ENCODE results near the gene SAMM50. TPM values are rescaled to one million over a fixed set of nuclear protein-coding genes. Genes with fewer than 3 reads are reported as not detected.
"Not testable (repeated sequence)": the region's sequence is repeated elsewhere in the genome, so short reads cannot be mapped to it uniquely, and the experiment has no call there.

SAMM50 gene
- polyA plus RNA-seq, 3 donors = 17.0 to 70.0 (median 62.5) TPM

- H3K27me3 Mint-ChIP-seq (ENCODE audit: low read depth in 3 of 3) = peaks cover 0 to 7% (median 4%) of the 10 kb centered on the region in 3 donors
- no peaks in the 10 kb centered on the region for H3K79me2 ChIP-seq (ENCODE audit: insufficient read depth, low read length)
- no CpG with 5 or more reads among the region's 2 CpGs for WGBS (ENCODE audit: insufficient coverage)
- no peaks in the 10 kb centered on the region for H4K20me1 ChIP-seq (ENCODE audit: insufficient read depth, low read length)
- H3K4me3 ChIP-seq (replicated peaks in 1 of 3; ENCODE audit: low read depth in 2 of 3, low read length in 3 of 3) = no peak overlapping the region
- H3K4me2 ChIP-seq (replicated peaks; ENCODE audit: extremely low read depth, low read length, poor library complexity, severe bottlenecking) = no peak overlapping the region
- H3K9me3 Mint-ChIP-seq = no peaks in the 10 kb centered on the region
- peaks cover 6% of the 10 kb centered on the region for H3K4me1 Mint-ChIP-seq
- H3K4me1 ChIP-seq (ENCODE audit: control insufficient read depth in 1 of 2, insufficient read depth in 2 of 2, low read length in 2 of 2) = no peaks in the 10 kb centered on the region
- no peak overlapping the region for H3K4me3 Mint-ChIP-seq
- no peak for TF ChIP-seq CTCF (IDR thresholded peaks at IDR 0.05)
- intact Hi-C loops (cut with micrococcal nuclease) = no loop called here
- no peak overlapping the region for H2AFZ ChIP-seq (ENCODE audit: insufficient read depth, low read depth, low read length, poor library complexity, severe bottlenecking)
- no peaks in the 10 kb centered on the region for H3K9me3 ChIP-seq (replicated peaks in 1 of 2; ENCODE audit: control insufficient read depth in 1 of 2, insufficient read depth in 1 of 2, low read length in 2 of 2)
- H3K27ac ChIP-seq (ENCODE audit: low read depth in 1 of 2, low read length in 2 of 2) = no peak overlapping the region
- no peaks in the 10 kb centered on the region for H3K36me3 ChIP-seq (replicated peaks in 1 of 2; ENCODE audit: control insufficient read depth in 1 of 2, insufficient read depth in 2 of 2, low read length in 2 of 2)
- H3K27ac Mint-ChIP-seq = no peak overlapping the region
- no peak overlapping the region for H3K9ac ChIP-seq (ENCODE audit: insufficient read depth, low read length, poor library complexity, severe bottlenecking)
- H3K36me3 Mint-ChIP-seq = no peaks in the 10 kb centered on the region
- H3K27me3 ChIP-seq (ENCODE audit: control insufficient read depth in 2 of 2, insufficient read depth in 2 of 2, low read length in 2 of 2) = no peaks in the 10 kb centered on the region
- DNase-seq = no peak
These were observed 59.0 kb downstream of the SAMM50 start for GRCh38 chr22:44014241-44014640.

- intact Hi-C loops (cut with micrococcal nuclease); H3K9ac ChIP-seq (ENCODE audit: insufficient read depth, low read length, poor library complexity, severe bottlenecking); H3K27me3 Mint-ChIP-seq (ENCODE audit: low read depth in 3 of 3); H3K36me3 ChIP-seq (replicated peaks in 1 of 2; ENCODE audit: control insufficient read depth in 1 of 2, insufficient read depth in 2 of 2, low read length in 2 of 2); H3K79me2 ChIP-seq (ENCODE audit: insufficient read depth, low read length); H3K9me3 ChIP-seq (replicated peaks in 1 of 2; ENCODE audit: control insufficient read depth in 1 of 2, insufficient read depth in 1 of 2, low read length in 2 of 2); H3K27ac Mint-ChIP-seq; H3K4me1 Mint-ChIP-seq; DNase-seq; H3K4me3 ChIP-seq (replicated peaks in 1 of 3; ENCODE audit: low read depth in 2 of 3, low read length in 3 of 3); H3K4me1 ChIP-seq (ENCODE audit: control insufficient read depth in 1 of 2, insufficient read depth in 2 of 2, low read length in 2 of 2); H3K4me3 Mint-ChIP-seq; H3K27ac ChIP-seq (ENCODE audit: low read depth in 1 of 2, low read length in 2 of 2); H3K9me3 Mint-ChIP-seq; H3K36me3 Mint-ChIP-seq; H3K4me2 ChIP-seq (replicated peaks; ENCODE audit: extremely low read depth, low read length, poor library complexity, severe bottlenecking); H2AFZ ChIP-seq (ENCODE audit: insufficient read depth, low read depth, low read length, poor library complexity, severe bottlenecking); H4K20me1 ChIP-seq (ENCODE audit: insufficient read depth, low read length); H3K27me3 ChIP-seq (ENCODE audit: control insufficient read depth in 2 of 2, insufficient read depth in 2 of 2, low read length in 2 of 2): not testable (repeated sequence)
- 83% methylated on average over 1 of the region's 3 CpGs for WGBS (ENCODE audit: insufficient coverage)
These were observed 61.3 kb downstream of the SAMM50 start for GRCh38 chr22:44016586-44016985.
